ENCODE measurements around the gene PHC3.

DNA sequence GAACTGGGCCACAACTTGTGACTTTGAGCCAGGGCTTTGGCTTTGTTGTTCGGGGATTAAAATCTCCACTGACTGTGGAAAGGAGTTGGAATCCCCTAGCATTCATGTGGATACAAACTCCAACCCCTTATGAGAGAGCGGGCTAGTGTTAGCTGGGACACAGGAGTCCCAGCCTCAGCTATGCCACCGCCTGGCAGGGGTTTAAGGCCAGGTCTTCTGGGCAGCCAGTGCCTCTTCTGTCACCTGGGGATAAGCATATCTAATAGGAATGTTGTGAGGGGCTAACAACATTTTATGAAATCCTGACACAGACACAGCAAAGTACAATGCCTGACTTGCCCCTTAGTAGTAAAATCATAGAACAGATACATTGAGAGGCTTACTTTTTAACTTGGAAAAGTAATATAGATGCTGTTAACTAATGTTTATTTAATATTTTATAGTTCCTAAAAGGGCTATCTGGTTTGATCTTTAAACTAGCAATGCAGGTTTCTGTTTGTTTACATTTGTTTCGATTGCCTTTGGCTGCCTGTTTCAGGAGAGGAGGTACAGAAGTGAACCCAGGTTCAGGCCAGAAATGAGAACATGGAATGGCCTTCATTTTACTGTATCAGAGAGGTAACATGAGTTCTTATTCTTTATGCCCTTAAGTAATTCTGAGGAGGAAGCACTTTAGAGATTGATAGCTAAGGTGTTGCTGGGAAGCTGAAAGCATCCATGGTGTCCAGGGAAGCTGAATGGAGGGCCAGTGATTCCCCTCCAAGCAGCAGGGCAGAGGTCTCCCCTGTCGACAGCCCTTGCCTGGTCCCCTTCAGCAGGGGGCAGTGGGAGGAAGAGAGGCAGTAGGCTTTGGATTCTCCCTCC lies 135.0 kb downstream of the PHC3 start:
- TF ChIP-seq POLR2A (IDR thresholded peaks at IDR 0.05; ENCODE audit: low read depth, low read length), result no peak
- no peak for TF ChIP-seq TAF1 (IDR thresholded peaks at IDR 0.05; ENCODE audit: borderline replicate concordance, low read depth, low read length)

Measured in GM12892 (cell line).